ENCODE data around the gene ZBTB38.

ZBTB38 gene

DNA sequence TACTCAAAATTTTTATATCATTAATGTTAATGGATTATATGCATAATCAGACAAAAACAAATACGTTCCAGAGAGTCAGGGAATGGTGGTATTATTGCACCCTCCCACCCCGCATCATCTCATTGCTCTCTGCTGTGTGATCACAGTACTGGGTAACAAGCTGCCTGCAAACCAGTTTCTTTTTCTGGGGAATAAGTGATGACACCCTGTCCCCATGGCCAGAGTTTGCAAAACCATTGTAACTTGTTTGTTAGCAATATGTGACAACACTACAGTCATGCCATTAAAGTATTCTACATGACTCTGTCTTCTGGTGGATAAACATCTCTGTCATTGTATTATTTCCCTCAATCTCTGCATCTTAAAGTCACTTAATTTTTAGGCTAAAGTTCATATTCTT, 39.5 kb downstream of the ZBTB38 start:
- no peak for DNase-seq

DNA sequence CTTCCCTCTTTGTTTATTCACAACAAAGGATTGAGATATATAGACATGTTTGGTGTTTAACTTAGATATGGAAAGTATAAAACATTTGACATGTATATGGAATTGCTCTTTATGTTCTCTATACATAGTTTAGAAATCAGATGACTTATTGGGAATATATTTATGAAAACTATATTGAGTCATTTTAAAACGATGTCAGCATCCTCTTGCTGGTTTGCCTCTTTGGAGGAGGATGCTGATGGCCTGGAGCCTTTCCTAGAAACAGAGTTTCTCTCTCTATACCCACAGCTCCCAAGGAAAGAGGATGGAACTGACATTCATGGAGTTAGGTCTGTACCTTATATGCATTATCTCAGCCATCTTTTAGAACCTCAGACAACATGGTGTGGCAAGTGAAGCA, 40.3 kb downstream of the ZBTB38 start:
- no peak for DNase-seq

GRCh38 chr3:141409940-141410241, 41.6 kb downstream of the ZBTB38 start:
- no peak for DNase-seq

- no peak for DNase-seq
These were observed 42.1 kb downstream of the ZBTB38 start for GRCh38 chr3:141410408-141410807.

DNA sequence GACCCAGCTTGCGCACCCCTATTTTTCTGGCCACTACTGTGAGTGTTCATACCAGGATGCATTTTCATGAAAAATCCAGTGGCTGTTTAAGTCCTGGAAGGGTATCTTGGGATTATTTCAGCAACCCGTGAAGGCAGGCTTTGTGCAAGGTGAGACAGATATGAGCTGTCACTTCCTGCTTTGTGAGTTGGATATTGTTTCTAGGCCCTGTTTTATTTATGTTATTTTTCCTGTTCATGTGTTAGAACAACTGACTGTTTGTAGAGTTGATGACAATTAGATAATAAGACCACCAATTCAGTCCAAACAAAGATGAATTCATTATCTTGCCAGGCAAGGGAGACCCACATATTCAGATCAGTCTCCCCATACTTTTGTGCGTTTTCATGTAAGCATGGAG, 42.5 kb downstream of the ZBTB38 start:
- DNase-seq, result no peak

DNA sequence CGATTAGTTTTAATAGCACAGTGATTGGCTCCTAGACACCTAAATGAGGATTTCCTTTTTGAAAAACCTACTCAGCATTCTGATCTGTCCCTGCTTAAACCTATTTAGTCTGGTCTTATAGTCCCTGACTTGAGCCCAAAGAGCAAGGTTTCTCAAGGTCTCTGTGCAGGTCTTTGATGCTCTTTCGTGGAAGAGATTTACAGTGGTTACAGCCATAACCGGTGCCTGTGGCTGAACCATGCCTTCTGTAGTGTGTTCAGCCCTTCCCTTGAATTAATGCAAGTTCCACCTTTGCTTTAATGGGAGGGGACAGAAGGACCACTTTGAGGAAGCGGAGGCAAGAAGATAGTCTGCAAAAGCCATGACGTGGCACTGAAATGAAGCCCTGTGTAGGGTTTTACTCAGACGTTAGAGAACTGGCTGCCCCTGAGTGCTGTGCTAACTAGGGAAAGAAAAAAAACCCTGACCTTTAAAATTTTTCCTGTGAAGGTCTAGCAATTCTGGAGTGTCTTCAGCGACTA, 43.0 kb downstream of the ZBTB38 start:
- DNase-seq, result no peak

DNA sequence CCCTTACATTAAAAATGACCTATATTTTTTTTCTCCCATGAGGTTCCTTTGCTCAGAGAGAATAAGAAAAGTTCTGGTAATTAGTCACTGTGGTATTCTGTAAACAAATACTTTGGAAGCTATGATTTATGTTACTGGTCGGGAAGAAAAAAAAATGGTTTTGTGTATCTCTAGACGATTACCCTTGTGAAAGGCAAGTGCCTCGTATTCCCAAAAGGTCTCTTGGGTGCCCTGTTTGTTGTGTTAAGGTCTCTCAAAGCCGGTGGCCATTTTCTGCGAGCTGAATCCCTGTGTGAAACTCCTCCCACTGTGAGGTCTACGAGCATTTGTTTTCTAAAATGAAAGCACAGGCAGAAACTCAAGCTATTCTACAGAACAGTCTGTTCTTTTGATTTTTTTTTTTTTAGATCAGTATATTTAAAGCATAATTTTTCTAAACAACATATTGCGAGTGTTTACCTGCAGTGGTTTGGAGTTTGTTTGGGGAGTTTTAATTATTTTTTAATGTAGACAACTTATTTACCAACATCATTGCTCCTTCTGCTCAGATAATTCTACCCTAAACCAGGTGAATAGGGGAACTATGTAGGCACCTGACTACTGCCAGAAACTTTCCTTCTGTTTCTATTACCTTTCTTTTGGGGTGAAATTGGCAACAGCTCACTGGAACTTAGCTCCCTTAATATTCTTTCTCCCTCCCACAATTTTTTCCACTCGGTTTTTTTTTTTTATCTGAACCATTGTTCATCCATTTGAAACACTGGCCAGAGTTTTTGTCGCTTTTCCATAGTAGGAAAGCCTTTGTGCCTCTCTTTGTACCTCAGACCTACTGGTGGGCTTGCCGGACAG, 44.0 kb downstream of the ZBTB38 start:
- DNase-seq, result peak in 3 of 4 experiments; percentile 3 to 35 (median 17)

- no peak for DNase-seq
These were observed 44.6 kb downstream of the ZBTB38 start for GRCh38 chr3:141412936-141413354.

DNA sequence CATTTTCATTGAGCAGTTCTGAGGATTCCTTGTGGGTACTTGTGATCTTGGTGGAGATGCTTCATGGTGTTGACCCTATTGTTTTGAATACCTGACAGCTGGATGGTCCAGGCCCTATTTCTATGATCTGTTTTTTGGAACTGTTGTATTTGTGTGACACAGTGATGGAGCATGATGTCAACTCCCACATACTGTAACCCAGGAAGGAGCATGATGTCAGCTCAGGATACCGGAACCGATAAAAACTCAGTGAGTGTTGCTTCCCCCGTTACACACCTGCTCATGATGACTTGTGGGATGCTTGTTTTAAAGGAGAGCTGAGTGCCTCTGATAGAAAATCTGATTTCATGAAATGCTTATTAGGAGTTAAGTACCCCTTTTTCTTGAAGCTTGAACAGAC, 45.1 kb downstream of the ZBTB38 start:
- DNase-seq, result no peak

- DNase-seq, result no peak
These were observed 45.7 kb downstream of the ZBTB38 start for GRCh38 chr3:141413801-141414689.

GRCh38 chr3:141414800-141415462, 46.6 kb downstream of the ZBTB38 start:
- DNase-seq, result no peak

DNA sequence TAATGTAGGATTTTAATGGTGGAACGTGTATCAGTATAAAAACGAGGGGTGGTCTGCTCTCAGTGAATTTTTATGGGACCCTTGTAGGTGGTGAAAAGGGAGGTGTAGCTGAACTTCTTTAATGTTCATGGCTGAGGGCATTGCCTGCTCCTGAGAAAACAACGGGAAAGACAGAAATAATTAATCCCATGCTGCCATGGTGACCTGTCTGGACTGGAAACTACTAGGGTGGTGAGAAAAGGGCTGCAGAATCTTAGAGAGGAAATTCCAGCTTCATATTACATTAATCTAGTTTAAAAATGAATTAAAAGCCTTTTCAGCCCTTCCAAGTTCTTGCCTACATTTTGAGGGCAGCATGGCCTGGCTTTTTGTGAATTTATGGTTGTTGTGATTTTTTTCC, 47.6 kb downstream of the ZBTB38 start:
- DNase-seq, result no peak

Data from activated naive CD4-positive, alpha-beta T cell (primary cell).